ENCODE measurements around the gene LATS2.

LATS2 gene

GRCh38 chr13:21020176-21020575 is 41.2 kb downstream of the LATS2 start:
- TF ChIP-seq CTCF (IDR thresholded peaks at IDR 0.05; ENCODE audit: borderline replicate concordance, insufficient read depth, low read depth, low read length): no peak
- no peak overlapping the region for H3K4me3 ChIP-seq (ENCODE audit: low read depth, low read length)

- no peak overlapping the region for H3K4me3 ChIP-seq (ENCODE audit: low read depth, low read length)
- TF ChIP-seq CTCF (IDR thresholded peaks at IDR 0.05; ENCODE audit: borderline replicate concordance, insufficient read depth, low read depth, low read length): no peak
These were observed 43.2 kb downstream of the LATS2 start for GRCh38 chr13:21018220-21018619.

GRCh38 chr13:21016487-21016886 is 44.9 kb downstream of the LATS2 start:
- H3K4me3 ChIP-seq (ENCODE audit: low read depth, low read length): no peak overlapping the region
- no peak for TF ChIP-seq CTCF (IDR thresholded peaks at IDR 0.05; ENCODE audit: borderline replicate concordance, insufficient read depth, low read depth, low read length)

- TF ChIP-seq CTCF (IDR thresholded peaks at IDR 0.05; ENCODE audit: borderline replicate concordance, insufficient read depth, low read depth, low read length): no peak
- no peak overlapping the region for H3K4me3 ChIP-seq (ENCODE audit: low read depth, low read length)
These were observed 46.1 kb downstream of the LATS2 start for GRCh38 chr13:21015284-21015683.

- no peak for TF ChIP-seq CTCF (IDR thresholded peaks at IDR 0.05; ENCODE audit: borderline replicate concordance, insufficient read depth, low read depth, low read length)
- no peak overlapping the region for H3K4me3 ChIP-seq (ENCODE audit: low read depth, low read length)
These were observed 46.8 kb downstream of the LATS2 start for GRCh38 chr13:21014502-21015170.

GRCh38 chr13:21014139-21014501 is 47.3 kb downstream of the LATS2 start:
- no peak overlapping the region for H3K4me3 ChIP-seq (ENCODE audit: low read depth, low read length)
- TF ChIP-seq CTCF (IDR thresholded peaks at IDR 0.05; ENCODE audit: borderline replicate concordance, insufficient read depth, low read depth, low read length): no peak

- TF ChIP-seq CTCF (IDR thresholded peaks at IDR 0.05; ENCODE audit: borderline replicate concordance, insufficient read depth, low read depth, low read length): no peak
- H3K4me3 ChIP-seq (ENCODE audit: low read depth, low read length): no peak overlapping the region
These were observed 47.7 kb downstream of the LATS2 start for GRCh38 chr13:21013682-21014038.
